GM12878 (cell line): Measurements from ENCODE around the gene TDP1. TPM values are rescaled to one million over a fixed set of nuclear protein-coding genes. Genes with fewer than 3 reads are reported as not detected.
A peak's percentile ranks its signal among the peaks of the same experiment; 100 is the strongest.

Experiments used
- ASH2L ChIP-seq: fragments of 300-600, 200-600 bp; sonication (generic); IDR thresholded peaks from 2 replicates; pipeline ENCODE4 v1.6.1; 2017; ENCODE audit warnings: low read depth, mild to moderate bottlenecking, borderline replicate concordance
- BACH1 ChIP-seq: fragments of 450-650 bp; IDR thresholded peaks from 2 replicates; pipeline ENCODE4 v1.6.1; 2017; ENCODE audit warnings: mild to moderate bottlenecking, borderline replicate concordance
- DPF2 ChIP-seq: fragments of 450-650 bp; IDR thresholded peaks from 2 replicates; pipeline ENCODE4 v1.6.1; 2017; ENCODE audit warnings: mild to moderate bottlenecking
- FOXM1 ChIP-seq: IDR thresholded peaks from 2 replicates; pipeline ENCODE4 v1.6.1; 2012; ENCODE audit warnings: low read depth, mild to moderate bottlenecking, inconsistent platforms, low read length, moderate library complexity
- GATAD2B ChIP-seq: fragments of 450-650 bp; conservative IDR thresholded peaks from 2 replicates; pipeline ENCODE4 v1.6.1; 2017; ENCODE audit warnings: low read depth, mild to moderate bottlenecking, moderate library complexity
- IRF4 ChIP-seq: IDR thresholded peaks from 2 replicates; pipeline ENCODE4 v1.6.1; 2011; ENCODE audit warnings: low read depth, low read length
- JUNB ChIP-seq: IDR thresholded peaks from 2 replicates; pipeline ENCODE4 v1.6.1; 2016; ENCODE audit warnings: antibody characterized with exemption, mild to moderate bottlenecking
- KAT2A ChIP-seq: conservative IDR thresholded peaks from 2 replicates; pipeline ENCODE4 v1.6.1; 2011; ENCODE audit warnings: low read depth, low read length; ENCODE audit not compliant: control insufficient read depth
- NFYB ChIP-seq: IDR thresholded peaks from 2 replicates; pipeline ENCODE4 v1.6.1; 2011; ENCODE audit warnings: low read depth, mild to moderate bottlenecking, low read length, improper control_type of control experiment, moderate library complexity; ENCODE audit not compliant: insufficient read depth
- NR2F1 ChIP-seq: fragments of 450-650 bp; conservative IDR thresholded peaks from 2 replicates; pipeline ENCODE4 v1.6.1; 2017; ENCODE audit warnings: mild to moderate bottlenecking
- PML ChIP-seq: IDR thresholded peaks from 2 replicates; pipeline ENCODE4 v1.6.1; 2012; ENCODE audit warnings: low read length, inconsistent platforms
- RAD21 ChIP-seq: IDR thresholded peaks from 2 replicates; pipeline ENCODE4 v1.6.1; 2011; ENCODE audit warnings: mild to moderate bottlenecking, low read depth, low read length, moderate library complexity; ENCODE audit not compliant: insufficient read depth
- RB1 ChIP-seq: fragments of 450-650 bp; formaldehyde crosslinking; IDR thresholded peaks from 2 replicates; pipeline ENCODE4 v1.6.1; 2017; ENCODE audit warnings: mild to moderate bottlenecking, borderline replicate concordance
- SIN3A ChIP-seq: IDR thresholded peaks from 2 replicates; pipeline ENCODE4 v1.6.1; 2012; ENCODE audit warnings: low read depth, low read length, improper control_type of control experiment
- SIX5 ChIP-seq: IDR thresholded peaks from 2 replicates; pipeline ENCODE4 v1.6.1; 2011; ENCODE audit warnings: mild to moderate bottlenecking, low read depth, low read length, moderate library complexity; ENCODE audit not compliant: severe bottlenecking
- SMARCA5 ChIP-seq: fragments of 450-650 bp; IDR thresholded peaks from 2 replicates; pipeline ENCODE4 v1.6.1; 2017; ENCODE audit warnings: mild to moderate bottlenecking
- SP1 ChIP-seq: IDR thresholded peaks from one replicate; pipeline ENCODE4 v1.6.1; 2011; ENCODE audit warnings: low read depth, low read length
- STAT1 ChIP-seq: fragments of 450-650 bp; conservative IDR thresholded peaks from 2 replicates; pipeline ENCODE4 v1.6.1; 2014; ENCODE audit warnings: antibody characterized with exemption, mild to moderate bottlenecking
- TAF1 ChIP-seq: IDR thresholded peaks from 2 replicates; pipeline ENCODE4 v1.6.1; 2011; ENCODE audit warnings: mild to moderate bottlenecking, low read depth, low read length, borderline replicate concordance
- polyA plus RNA-seq, 11 experiments: library from polyadenylated mRNA; depleted of rRNA in 4 of 11; unstranded in 6 of 11; stranded (reverse) in 5 of 11; fragments of >200 nt; fragmentation: Nextera tagmentation in 4 of 11; fragmentation: Illumina TruSeq in 1 of 11; extraction: Ambion mirVana in 4 of 11; extraction: Trizol in 1 of 11; gene quantifications; 1 replicate in 1 of 11; 2 replicates in 10 of 11; pipeline versions ENCODE4 v1.2.1 to v1.2.3, GENCODE V29; 2011 to 2016; ENCODE audit warnings: inconsistent platforms in 2 of 11, missing spikeins in 2 of 11, low read depth in 1 of 11
- total RNA-seq, 4 experiments: library from RNA; depleted of rRNA in 3 of 4; stranded (reverse); fragments of >200 nt in 3 of 4; fragmentation: Illumina TruSeq in 1 of 4; extraction: Trizol in 1 of 4; gene quantifications; 2 replicates each; pipeline versions ENCODE4 v1.2.1 to v1.2.3, GENCODE V29; 2013 to 2021
- TF ChIP-seq, protein P1 (sequence below): fragments of 450-650 bp; IDR thresholded peaks from 2 replicates; pipeline ENCODE4 v1.6.1; 2017; ENCODE audit warnings: mild to moderate bottlenecking, low read depth, inconsistent platforms; ENCODE audit not compliant: poor library complexity, severe bottlenecking
- TF ChIP-seq, protein P2 (sequence below): fragments of 450-650 bp; IDR thresholded peaks from 2 replicates; pipeline ENCODE4 v1.6.1; 2017; ENCODE audit warnings: low read depth, mild to moderate bottlenecking, moderate library complexity
- TF ChIP-seq, protein P3 (sequence below): fragments of 450-650 bp; conservative IDR thresholded peaks from 2 replicates; pipeline ENCODE4 v1.6.1; 2017; ENCODE audit warnings: mild to moderate bottlenecking, moderate library complexity

TDP1 gene
- total and polyA plus RNA-seq, 10 of the 15 experiments (the other 5 are each of a cell fraction or from before 2014, with no cell fraction given), result 40.2 to 60.4 (median 54.1) TPM

DNA sequence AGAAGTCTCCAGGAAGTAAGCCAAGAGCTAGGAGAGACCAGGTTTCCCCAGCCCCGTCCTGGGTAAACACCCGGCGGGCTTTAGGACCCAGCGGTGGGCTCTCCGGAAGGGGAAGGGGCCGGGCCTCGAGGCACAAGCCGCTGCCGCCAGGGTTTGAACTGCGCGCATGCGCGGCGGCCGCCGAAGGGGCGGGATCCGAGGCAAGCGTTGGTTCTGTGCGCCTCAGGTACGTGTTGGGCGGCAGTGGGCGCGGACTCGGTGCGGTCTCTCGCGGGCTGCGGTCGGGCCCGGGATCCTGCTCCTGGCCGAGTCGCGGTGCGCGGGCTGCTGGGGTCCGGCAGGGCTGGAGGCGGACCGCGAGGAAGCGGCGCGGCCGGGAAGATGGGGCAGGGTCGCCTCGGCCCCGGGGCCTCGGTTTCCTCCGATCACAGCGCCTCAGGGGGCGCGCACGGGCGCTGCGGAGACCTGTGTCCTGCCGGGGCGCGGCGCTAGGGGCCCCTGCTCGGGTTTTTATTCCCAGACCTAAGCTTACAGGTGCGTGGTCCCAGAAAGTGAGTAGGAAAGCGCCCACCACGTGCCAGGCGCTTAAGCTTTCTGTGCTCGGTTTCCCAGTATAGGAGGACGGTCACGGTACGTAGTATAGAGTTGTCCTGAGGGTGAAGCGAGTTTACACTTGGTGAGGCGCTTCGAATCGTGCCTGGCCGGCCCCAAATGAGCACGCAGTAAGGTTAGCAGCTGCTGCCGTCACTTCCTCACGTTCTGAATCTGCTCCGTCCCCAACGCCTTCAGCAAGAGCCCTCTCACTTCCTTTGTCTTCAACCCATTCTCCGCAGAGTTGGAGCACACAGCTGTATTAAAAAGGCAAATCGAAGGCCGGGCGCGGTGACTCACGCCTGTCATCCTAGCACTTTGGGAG is at the start of gene TDP1 (continued):
- TF ChIP-seq IRF4, result no peak
- TF ChIP-seq NFYB, result 0 out of 2 replicates have a peak, but pooled peaks have one; percentile 23
- TF ChIP-seq TAF1, result peak; percentile 47; the same call in 1 of the 2 replicates
- no peak; the same call in 1 of the 2 replicates for TF ChIP-seq SMARCA5
- 0 out of 2 replicates have a peak, but pooled peaks have one; percentile 10 for TF ChIP-seq JUNB
- peak; percentile 84 for TF ChIP-seq DPF2
- TF ChIP-seq RAD21, result no peak
- TF ChIP-seq SP1, result peak; percentile 89
- TF ChIP-seq STAT1, result 0 out of 2 replicates have a peak, but pooled peaks have one; percentile 57
- peak; percentile 36; the same call in 1 of the 2 replicates for TF ChIP-seq NR2F1
- TF ChIP-seq, protein P1, sequence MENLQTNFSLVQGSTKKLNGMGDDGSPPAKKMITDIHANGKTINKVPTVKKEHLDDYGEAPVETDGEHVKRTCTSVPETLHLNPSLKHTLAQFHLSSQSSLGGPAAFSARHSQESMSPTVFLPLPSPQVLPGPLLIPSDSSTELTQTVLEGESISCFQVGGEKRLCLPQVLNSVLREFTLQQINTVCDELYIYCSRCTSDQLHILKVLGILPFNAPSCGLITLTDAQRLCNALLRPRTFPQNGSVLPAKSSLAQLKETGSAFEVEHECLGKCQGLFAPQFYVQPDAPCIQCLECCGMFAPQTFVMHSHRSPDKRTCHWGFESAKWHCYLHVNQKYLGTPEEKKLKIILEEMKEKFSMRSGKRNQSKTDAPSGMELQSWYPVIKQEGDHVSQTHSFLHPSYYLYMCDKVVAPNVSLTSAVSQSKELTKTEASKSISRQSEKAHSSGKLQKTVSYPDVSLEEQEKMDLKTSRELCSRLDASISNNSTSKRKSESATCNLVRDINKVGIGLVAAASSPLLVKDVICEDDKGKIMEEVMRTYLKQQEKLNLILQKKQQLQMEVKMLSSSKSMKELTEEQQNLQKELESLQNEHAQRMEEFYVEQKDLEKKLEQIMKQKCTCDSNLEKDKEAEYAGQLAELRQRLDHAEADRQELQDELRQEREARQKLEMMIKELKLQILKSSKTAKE, result no peak
- TF ChIP-seq KAT2A, result no peak
- peak; percentile 72 for TF ChIP-seq BACH1
- no peak for TF ChIP-seq SIX5
- TF ChIP-seq, protein P2, sequence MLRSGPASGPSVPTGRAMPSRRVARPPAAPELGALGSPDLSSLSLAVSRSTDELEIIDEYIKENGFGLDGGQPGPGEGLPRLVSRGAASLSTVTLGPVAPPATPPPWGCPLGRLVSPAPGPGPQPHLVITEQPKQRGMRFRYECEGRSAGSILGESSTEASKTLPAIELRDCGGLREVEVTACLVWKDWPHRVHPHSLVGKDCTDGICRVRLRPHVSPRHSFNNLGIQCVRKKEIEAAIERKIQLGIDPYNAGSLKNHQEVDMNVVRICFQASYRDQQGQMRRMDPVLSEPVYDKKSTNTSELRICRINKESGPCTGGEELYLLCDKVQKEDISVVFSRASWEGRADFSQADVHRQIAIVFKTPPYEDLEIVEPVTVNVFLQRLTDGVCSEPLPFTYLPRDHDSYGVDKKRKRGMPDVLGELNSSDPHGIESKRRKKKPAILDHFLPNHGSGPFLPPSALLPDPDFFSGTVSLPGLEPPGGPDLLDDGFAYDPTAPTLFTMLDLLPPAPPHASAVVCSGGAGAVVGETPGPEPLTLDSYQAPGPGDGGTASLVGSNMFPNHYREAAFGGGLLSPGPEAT, result peak; percentile 97
- TF ChIP-seq FOXM1, result no peak
- 0 out of 2 replicates have a peak, but pooled peaks have one; percentile 70 for TF ChIP-seq PML
- TF ChIP-seq ASH2L, result 0 out of 2 replicates have a peak, but pooled peaks have one; percentile 34
- peak; percentile 76; the same call in 1 of the 2 replicates for TF ChIP-seq GATAD2B
- TF ChIP-seq RB1, result peak; percentile 81; the same call in 1 of the 2 replicates
- peak; percentile 84; the same call in 1 of the 2 replicates for TF ChIP-seq SIN3A
- TF ChIP-seq, protein P3, sequence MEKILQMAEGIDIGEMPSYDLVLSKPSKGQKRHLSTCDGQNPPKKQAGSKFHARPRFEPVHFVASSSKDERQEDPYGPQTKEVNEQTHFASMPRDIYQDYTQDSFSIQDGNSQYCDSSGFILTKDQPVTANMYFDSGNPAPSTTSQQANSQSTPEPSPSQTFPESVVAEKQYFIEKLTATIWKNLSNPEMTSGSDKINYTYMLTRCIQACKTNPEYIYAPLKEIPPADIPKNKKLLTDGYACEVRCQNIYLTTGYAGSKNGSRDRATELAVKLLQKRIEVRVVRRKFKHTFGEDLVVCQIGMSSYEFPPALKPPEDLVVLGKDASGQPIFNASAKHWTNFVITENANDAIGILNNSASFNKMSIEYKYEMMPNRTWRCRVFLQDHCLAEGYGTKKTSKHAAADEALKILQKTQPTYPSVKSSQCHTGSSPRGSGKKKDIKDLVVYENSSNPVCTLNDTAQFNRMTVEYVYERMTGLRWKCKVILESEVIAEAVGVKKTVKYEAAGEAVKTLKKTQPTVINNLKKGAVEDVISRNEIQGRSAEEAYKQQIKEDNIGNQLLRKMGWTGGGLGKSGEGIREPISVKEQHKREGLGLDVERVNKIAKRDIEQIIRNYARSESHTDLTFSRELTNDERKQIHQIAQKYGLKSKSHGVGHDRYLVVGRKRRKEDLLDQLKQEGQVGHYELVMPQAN, result peak; percentile 83
